Progenitor cell of endocrine pancreas (in vitro differentiated cells): Measurements from ENCODE around the gene NEMP1. TPM values are rescaled to one million over a fixed set of nuclear protein-coding genes. Genes with fewer than 3 reads are reported as not detected.

Experiments
- DNase-seq: peaks from one replicate; pipeline ENCODE4 v3.0.0; 2021; ENCODE audit warnings: low spot score; ENCODE audit not compliant: unreplicated experiment
- H3K27ac Mint-ChIP-seq: 2 replicates; pipeline ENCODE4 v1.8.0; 2021; ENCODE audit warnings: mild to moderate bottlenecking, moderate library complexity, mixed read lengths
- H3K27me3 Mint-ChIP-seq: 2 replicates; pipeline ENCODE4 v1.8.0; 2021; ENCODE audit warnings: mixed read lengths
- H3K36me3 Mint-ChIP-seq: 2 replicates; pipeline ENCODE4 v1.8.0; 2022; ENCODE audit warnings: mixed read lengths; ENCODE audit not compliant: insufficient read depth
- H3K4me1 Mint-ChIP-seq: 2 replicates; pipeline ENCODE4 v1.8.0; 2021; ENCODE audit warnings: low read depth, mixed read lengths
- H3K4me3 Mint-ChIP-seq: 2 replicates; pipeline ENCODE4 v1.8.0; 2021; ENCODE audit warnings: low read depth, mild to moderate bottlenecking, moderate library complexity, mixed read lengths
- H3K9me3 Mint-ChIP-seq: 2 replicates; pipeline ENCODE4 v1.8.0; 2021; ENCODE audit warnings: low read depth, mixed read lengths
- total RNA-seq: library from RNA; stranded (reverse); gene quantifications from 2 replicates; pipeline ENCODE4 v1.2.1, GENCODE V29; 2021
- TF ChIP-seq, protein P1 (sequence below): fragments of 200-600 bp; sonication (generic); IDR thresholded peaks from one replicate; pipeline ENCODE4 v1.5.0; 2021; ENCODE audit warnings: antibody characterized with exemption, mild to moderate bottlenecking; ENCODE audit not compliant: unreplicated experiment

The NEMP1 gene
- total RNA-seq, 1 donor from 2014 or later, result 24.2 TPM

- no peak overlapping the region for H3K27ac Mint-ChIP-seq
- H3K36me3 Mint-ChIP-seq, result no peaks in the 10 kb centered on the region
- peaks cover 5% of the 10 kb centered on the region for H3K4me1 Mint-ChIP-seq
- TF ChIP-seq, protein P1, sequence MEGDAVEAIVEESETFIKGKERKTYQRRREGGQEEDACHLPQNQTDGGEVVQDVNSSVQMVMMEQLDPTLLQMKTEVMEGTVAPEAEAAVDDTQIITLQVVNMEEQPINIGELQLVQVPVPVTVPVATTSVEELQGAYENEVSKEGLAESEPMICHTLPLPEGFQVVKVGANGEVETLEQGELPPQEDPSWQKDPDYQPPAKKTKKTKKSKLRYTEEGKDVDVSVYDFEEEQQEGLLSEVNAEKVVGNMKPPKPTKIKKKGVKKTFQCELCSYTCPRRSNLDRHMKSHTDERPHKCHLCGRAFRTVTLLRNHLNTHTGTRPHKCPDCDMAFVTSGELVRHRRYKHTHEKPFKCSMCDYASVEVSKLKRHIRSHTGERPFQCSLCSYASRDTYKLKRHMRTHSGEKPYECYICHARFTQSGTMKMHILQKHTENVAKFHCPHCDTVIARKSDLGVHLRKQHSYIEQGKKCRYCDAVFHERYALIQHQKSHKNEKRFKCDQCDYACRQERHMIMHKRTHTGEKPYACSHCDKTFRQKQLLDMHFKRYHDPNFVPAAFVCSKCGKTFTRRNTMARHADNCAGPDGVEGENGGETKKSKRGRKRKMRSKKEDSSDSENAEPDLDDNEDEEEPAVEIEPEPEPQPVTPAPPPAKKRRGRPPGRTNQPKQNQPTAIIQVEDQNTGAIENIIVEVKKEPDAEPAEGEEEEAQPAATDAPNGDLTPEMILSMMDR, result no peak
- H3K9me3 Mint-ChIP-seq, result no peaks in the 10 kb centered on the region
- no peak for DNase-seq
- no peak overlapping the region for H3K4me3 Mint-ChIP-seq
- peaks cover 39% of the 10 kb centered on the region for H3K27me3 Mint-ChIP-seq
Observed at GRCh38 chr12:57046947-57047890, 31.4 kb downstream of the NEMP1 start.

DNA sequence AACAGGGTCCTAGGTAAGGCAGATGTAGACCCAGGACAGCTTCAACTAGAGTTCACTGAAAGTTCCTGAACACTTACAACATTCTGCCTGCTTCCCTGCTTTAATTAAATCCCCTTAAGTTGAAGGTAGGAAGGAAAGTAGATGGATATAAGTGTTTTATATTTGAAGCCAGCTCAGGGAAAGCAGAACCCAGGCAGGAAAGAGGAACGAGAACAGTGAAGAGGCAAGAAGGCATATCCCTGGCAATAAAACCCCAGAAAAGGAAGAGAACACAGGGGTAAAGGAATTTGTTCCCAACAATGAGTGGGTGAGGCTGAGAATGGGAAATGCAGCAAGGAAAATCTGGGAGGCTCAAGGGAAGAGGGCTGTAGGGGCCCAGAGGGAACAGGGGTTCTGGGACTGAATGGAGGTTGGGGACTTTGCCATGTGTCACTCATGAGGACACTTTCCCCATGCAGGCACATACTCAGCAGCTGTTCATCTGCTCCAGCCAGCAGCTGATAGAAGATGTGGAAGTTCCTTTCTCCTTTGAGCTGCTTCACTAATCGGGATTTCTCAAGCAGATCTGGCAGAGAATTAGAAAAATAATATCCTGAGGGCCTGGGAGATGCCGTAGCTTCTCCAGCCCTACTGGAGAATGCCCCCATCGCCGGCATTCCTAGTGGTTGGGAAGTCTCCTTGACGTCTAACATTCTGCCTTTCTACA, 32.4 kb downstream of the NEMP1 start:
- DNase-seq, result no peak
- no peaks in the 10 kb centered on the region for H3K9me3 Mint-ChIP-seq

GRCh38 chr12:57044889-57045288, 33.7 kb downstream of the NEMP1 start:
- DNase-seq, result no peak
- TF ChIP-seq, protein P1, result no peak
- Mint-ChIP-seq H3K4me1 (peaks cover 2% of the 10 kb centered on the region), H3K27ac (no peak overlapping the region), H3K27me3 (peaks cover 39% of the 10 kb centered on the region), H3K9me3 (no peaks in the 10 kb centered on the region), H3K4me3 (no peak overlapping the region), H3K36me3 (no peaks in the 10 kb centered on the region)

More for the DNA sequence above, 32.4 kb downstream of the NEMP1 start:
- peaks cover 5% of the 10 kb centered on the region for H3K4me1 Mint-ChIP-seq
- H3K4me3 Mint-ChIP-seq, result no peak overlapping the region
- H3K27ac Mint-ChIP-seq, result no peak overlapping the region
- no peaks in the 10 kb centered on the region for H3K36me3 Mint-ChIP-seq
- TF ChIP-seq, protein P1, result no peak
- peaks cover 41% of the 10 kb centered on the region for H3K27me3 Mint-ChIP-seq

DNA sequence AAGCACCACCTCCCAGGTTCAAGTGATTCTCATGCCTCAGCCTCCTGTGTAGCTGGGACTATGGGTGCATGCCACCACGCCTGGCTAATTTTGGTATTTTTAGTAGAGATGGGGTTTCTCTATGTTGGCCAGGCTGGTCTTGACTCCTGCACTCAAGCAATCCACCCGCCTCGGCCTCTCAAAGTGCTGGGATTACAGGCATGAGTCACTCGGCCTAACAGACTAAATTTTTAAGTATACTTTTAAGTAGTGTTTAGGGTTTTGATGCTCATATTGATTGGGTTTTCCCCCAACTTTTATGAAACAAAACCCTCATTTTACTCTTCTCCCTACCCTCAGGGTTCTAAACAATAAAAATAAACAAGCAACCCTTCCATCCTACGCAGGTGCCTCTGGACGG, 34.1 kb downstream of the NEMP1 start:
- Mint-ChIP-seq H3K27me3 (peaks cover 37% of the 10 kb centered on the region), H3K9me3 (no peaks in the 10 kb centered on the region), H3K4me3 (no peak overlapping the region), H3K36me3 (no peaks in the 10 kb centered on the region), H3K4me1 (peaks cover 2% of the 10 kb centered on the region), H3K27ac (no peak overlapping the region)
- DNase-seq, result no peak
- TF ChIP-seq, protein P1, result no peak

DNA sequence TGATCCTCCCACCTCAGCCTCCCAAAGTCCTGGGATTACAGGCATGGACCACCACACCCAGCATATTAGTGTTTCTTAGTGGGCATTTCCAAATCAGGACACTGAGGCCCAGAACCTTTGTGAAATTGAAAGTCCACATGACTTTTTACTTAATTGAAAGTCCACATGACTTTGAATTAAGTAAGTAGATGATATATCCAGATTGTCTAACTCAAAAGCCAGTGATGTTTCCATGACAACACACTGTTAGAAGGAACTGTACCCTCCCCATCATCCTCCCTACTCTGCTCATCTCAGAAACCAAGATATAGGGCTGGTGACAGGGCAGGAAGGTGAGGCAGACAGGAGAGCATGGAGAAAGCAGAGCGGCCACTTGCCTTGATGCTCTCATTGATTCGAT, 35.9 kb downstream of the NEMP1 start:
- TF ChIP-seq, protein P1, result no peak
- no peaks in the 10 kb centered on the region for H3K4me1 Mint-ChIP-seq
- H3K4me3 Mint-ChIP-seq, result no peak overlapping the region
- no peak overlapping the region for H3K27ac Mint-ChIP-seq
- no peaks in the 10 kb centered on the region for H3K36me3 Mint-ChIP-seq
- peaks cover 36% of the 10 kb centered on the region for H3K27me3 Mint-ChIP-seq
- no peak for DNase-seq
- H3K9me3 Mint-ChIP-seq, result no peaks in the 10 kb centered on the region
